DND-41 (cell line): ENCODE data around the gene MS4A6A.

Source experiments
- EZH2 ChIP-seq: IDR thresholded peaks from 3 replicates; pipeline ENCODE4 v1.6.1; 2012; ENCODE audit warnings: borderline replicate concordance, low read depth, mild to moderate bottlenecking, moderate library complexity, low read length, inconsistent platforms; ENCODE audit not compliant: severe bottlenecking
- TF ChIP-seq, protein P1 (sequence below): IDR thresholded peaks from 2 replicates; pipeline ENCODE4 v1.5.1; 2012; ENCODE audit warnings: borderline replicate concordance, low read length, moderate library complexity, mild to moderate bottlenecking; ENCODE audit not compliant: poor library complexity, severe bottlenecking; ENCODE audit errors: extremely low read depth

DNA sequence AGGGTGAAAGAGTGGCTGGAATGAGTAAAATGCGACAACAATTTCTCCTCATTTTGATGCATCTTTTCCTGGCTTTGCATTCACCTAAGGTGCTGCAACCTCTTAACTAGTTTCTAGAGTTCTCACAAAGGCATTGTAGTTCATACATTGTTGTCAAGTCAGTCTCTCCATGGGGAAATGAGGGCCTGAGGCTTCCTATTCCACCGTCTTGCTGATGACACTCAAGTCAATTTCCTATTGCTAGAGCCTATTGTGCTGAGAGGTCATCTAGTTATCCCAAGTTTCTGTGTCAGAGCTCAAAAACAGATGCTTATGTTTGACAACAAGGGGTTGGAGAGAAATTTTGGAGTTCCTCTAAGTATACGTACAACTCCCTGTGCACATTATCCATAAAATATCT lies 11.6 kb upstream of the MS4A6A start:
- TF ChIP-seq, protein P1, sequence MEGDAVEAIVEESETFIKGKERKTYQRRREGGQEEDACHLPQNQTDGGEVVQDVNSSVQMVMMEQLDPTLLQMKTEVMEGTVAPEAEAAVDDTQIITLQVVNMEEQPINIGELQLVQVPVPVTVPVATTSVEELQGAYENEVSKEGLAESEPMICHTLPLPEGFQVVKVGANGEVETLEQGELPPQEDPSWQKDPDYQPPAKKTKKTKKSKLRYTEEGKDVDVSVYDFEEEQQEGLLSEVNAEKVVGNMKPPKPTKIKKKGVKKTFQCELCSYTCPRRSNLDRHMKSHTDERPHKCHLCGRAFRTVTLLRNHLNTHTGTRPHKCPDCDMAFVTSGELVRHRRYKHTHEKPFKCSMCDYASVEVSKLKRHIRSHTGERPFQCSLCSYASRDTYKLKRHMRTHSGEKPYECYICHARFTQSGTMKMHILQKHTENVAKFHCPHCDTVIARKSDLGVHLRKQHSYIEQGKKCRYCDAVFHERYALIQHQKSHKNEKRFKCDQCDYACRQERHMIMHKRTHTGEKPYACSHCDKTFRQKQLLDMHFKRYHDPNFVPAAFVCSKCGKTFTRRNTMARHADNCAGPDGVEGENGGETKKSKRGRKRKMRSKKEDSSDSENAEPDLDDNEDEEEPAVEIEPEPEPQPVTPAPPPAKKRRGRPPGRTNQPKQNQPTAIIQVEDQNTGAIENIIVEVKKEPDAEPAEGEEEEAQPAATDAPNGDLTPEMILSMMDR = no peak
- TF ChIP-seq EZH2 = no peak
